HG03432 (cell line): ENCODE data around the gene MSI2.

Experiments
- ATAC-seq: cut with Tn5 transposase; IDR thresholded peaks from one replicate; pipeline ENCODE4 v1.9.1; 2021; ENCODE audit warnings: mild to moderate bottlenecking, moderate library complexity; ENCODE audit not compliant: unreplicated experiment

Gene MSI2

DNA sequence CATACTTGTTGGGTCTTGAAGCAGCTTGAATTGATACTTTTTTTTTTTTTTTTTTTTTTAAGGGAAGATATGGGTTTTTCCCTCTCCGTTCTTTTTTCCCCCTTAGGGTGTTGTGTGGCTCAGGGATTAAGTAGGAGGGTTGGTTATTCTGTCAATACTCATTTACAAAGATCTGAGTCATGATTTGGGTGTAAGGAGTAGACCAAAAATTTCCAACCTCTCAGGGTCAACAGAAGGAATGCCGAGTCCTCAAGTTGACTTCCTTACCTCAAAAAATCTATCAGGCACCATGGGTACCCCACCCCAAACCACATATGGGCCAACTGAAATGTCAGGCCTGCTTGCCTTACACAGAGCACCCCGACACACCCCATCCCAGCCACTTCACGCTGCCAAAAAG is 258.3 kb downstream of the MSI2 start:
- ATAC-seq = no peak

DNA sequence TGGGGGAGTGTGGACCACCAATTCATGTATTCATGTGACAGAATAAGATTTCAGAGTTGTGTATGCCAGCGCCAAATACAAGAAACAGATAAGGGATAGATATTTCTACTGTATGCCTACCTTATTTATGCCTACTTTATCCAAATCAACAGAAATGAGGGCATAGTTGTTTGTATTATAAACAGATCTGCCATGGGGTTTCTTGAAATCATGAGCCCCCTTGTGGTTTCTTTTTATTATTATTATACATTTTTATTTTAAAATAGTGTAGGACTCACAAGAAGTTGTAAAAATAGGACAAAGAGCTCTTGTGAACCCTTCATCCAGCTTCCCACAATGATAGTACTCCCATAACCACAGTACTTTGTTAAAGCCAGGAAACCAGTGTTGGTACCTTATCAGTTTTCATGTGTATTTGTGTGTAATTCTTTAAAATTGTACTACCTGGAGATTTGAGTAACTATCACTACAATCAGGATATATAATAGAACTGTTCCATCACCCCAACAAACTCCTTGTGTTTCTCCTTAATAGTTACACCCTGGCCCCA is 259.4 kb downstream of the MSI2 start:
- ATAC-seq = no peak

DNA sequence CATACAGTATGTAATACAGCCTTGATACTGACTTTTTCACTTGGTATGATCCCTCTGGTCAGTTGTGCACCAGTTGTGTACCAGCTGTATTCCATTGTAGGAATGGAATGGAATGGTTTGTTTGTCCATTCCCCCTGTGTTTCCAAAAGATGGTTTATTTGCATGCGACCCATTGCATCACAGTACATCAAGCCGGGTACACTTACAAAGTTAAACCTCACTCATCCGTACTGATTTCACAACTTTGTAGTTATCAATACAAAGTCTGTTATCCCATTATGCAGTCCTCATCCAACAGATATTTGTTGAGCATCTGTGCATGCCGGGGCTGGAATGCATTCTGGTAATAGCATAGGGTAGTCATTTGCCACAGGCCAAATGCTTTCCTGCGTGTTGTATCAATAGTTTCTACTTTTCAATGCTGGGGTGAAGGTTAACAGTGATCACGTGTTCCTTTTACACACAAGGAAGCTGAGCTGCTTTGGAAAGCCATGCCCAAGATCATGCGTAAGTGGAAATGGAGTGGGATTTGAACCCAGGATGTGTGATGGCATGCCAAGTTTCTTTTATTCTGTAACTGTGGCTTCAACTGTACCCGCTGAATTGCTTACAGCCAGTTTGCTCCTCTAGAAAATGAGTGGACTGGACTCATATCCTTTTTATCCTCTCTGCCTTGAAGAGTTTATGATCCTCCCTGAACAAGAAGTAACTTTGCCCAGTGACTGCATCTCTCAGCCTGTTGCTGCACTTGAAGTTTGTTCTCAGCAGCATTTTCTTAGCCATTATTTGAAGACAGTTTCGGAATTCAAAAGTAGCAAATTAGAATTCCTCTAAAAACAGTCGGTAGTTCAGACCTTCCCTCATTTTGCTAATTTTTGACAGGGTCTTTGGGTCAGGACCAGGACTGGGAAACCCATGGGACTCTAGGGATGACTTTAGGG is 260.2 kb downstream of the MSI2 start:
- no peak for ATAC-seq

DNA sequence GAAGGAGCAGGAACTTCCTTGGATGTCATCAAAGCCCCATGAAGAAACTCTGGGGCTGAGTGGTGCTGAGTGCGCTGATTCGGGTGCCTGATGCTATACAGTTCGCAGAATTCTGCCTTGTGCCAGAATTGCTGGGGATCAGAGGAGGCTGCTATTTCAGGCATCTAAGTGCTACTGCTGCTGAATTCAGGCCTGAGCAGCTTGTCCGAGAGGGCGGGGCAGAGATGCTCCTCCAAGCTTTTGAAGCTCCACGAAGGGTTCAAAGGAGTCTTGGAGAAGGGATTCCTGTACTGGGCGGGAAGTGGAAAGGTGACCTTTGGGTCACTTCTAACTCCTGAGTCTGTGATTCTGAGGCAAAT is 260.9 kb downstream of the MSI2 start:
- ATAC-seq = no peak

DNA sequence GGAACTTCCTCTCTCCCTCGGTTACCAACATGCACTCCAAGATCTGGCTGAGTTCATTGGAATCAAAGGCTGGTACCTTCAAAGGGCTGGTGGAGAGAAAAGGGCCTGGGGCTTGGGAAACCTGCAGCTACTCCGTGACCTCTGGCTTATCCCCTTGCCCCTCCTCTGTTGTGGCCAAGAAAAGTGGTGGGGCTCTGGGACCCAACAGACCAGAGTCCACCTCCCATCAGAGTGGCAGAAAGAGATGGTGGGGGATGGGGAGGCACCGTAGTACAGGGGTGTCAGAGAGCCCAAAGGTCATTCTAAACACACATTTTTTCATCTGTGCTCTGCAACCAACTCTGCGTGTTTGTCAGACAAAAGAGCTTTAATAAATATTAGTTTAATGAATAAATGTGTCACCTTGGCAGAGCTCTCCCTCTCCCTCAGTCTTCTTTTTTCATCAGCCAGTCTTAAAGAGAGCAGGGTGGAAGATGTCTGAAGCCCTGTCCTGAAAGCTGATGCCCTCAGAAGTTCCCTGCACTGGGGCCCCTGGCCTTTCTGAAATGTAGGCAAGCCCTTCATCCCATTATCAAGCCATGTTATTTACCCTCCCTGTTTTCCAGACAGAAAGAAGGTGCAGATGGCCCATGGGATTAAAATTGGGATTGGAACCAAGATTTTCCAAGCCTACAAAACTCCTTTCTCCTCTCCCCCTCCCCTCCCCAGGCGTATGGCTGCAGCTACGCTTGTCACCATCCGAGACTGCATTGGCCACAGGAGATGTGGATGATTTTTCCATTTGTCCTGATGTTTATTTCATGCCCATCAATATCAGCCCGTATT is 261.5 kb downstream of the MSI2 start:
- no peak for ATAC-seq

DNA sequence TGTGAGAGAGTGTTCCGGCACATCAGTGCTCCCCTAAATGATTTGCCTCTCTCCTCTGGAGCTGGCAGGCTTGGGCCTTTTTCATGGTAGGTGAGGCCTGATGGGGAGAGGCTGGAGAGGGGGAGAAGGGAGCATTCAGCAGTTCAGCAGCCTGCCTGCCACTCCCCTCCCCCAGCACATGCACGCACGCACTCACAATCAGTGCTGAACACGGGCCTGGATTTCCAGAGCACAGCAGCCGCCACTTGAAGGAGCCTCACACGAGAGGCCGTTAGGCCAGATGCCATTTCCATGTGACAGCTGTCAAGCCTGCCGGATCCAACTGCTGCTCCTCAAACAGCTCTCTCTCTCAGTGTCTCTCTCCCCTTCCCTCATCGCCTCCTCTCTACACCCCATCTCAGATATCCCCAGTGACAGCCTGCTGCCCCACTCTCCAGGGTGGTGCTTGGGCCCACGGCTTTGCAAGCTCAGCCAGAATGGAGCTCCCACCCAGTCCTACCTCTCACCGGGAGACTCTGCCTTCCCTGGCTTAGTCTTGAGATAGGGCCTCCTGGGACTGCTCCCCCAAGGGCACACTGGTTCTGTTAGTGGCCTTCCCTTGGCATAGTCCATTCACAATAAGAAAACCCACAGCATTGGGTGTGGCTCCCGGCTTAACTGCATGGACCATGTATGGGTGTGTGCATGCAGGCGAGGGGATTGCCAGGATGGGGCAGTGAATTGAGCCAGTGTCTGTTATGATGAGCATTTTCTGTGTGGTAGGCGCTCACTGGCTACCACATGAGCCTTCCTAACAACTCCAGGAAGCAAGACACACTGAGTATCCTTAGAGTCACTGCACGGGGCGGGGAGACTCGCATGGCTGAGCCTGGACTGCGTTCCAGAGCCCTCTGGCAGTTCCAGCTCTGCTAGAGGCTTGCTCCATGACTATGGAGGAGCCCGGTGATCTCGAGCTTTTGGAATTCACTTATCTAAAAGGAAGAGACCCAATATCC is 262.6 kb downstream of the MSI2 start:
- no peak for ATAC-seq

DNA sequence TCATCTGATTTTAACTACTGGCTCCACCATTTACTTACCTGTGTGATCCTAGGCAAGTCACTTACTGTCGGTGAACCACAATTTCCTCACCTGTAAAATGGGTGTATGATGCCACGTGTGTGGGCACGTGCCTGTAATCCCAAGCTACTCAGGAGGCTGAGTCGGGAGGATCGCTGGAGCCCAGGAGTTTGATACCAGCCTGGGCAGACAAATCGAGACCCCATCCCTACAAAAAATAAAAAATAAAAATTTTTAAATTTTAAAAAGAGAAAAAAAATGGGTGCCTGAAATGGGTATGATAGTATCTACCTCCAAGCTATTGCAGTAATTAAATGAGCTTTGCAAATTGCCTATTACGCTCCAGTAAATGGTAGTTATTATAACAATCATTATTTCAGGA is 263.5 kb downstream of the MSI2 start:
- no peak for ATAC-seq

DNA sequence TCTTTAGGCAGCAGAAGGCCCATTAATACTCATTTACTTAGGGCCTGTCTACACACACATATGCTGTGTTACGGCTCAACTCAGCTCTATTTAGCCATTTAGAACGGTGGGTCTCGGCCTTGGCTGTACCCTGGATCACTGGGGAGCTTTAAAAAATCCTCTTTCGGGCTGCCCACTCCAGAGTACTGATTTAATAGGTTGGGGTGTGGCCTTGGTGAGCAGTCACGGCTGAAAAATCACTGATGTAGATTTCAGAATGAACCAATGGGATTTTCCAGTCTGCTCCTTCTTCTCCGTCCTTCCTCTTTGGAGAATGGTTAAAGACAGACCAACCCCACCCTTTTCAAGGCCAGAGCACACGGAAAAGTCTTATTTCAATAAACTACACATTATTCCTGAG is 265.3 kb downstream of the MSI2 start:
- ATAC-seq = no peak

DNA sequence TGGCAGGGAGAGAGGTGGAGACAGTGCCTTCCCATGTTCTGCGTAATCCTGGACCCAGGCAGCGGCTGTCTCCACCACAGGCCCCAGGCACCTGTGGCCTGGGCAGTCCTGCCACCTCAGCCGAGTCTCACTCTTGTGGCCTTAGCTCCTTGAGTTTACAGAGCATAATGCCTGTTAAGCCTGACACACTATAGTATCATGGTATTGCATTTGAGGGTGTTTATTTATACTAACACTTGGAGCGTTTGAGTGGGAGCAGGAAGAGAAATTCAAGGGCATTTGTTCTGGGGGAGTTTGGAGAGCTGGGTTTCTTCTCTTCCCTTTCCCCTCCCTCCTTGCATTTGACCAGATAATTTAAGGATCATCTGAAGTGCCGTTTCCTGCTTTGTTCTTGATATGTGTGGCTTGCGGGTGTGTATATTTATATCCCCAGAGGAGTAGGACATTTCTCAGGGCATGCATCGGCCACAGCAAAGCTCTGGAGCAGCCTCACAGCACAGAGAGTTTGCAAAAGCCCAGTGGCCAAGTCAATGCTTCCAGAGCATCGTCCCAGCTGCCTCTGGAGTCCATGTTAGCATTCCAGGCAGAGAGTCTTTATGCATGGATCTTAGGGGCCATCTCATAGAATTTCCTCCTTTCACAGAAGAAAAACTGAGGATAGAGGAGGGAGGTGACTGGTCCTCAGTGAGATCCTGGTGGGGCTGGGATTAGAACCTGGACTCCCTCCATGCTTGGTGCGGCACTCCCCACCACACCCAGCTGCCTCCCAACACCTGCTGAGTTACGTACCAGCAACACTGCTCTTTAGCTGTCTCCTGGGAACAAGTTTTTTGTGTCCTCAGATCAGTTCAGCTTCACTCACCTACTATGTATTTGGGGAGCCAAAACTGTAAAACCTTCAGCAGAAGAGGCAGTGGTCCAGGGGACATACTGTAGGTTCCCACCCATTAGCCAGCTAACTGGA is 266.0 kb downstream of the MSI2 start:
- ATAC-seq = no peak

DNA sequence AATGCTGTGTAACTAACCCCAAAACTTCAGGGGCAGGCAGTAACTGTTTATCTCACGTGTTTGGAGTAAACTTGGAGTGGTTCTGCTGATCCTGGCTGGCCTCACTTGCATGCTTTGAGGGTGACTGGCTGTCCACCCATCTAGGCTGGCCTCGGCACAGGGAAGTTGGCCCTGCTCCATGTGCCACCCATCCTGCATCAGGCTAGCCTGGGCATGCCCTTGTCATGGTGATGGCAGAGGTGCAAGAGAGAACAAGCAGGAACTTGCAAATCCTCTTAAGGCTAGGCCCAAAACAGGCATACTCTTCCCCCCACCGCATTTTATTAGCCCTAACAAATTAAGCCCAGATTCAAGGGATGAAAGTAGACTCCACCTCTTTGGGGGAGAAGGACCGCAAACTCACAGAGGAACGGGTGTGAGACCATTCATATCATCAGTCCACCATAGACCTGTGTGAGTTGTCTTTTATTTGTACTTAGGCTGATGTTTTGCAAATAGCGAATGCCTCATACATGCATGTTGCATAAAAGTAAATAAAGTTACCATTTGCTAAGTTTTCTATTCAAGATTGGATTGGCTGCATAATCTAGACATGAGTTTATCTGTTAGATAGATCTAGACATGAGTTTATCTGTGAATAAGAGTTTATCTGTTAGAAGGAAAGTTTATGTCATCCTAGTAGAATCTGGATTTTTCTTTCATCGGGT is 267.8 kb downstream of the MSI2 start:
- ATAC-seq = no peak

DNA sequence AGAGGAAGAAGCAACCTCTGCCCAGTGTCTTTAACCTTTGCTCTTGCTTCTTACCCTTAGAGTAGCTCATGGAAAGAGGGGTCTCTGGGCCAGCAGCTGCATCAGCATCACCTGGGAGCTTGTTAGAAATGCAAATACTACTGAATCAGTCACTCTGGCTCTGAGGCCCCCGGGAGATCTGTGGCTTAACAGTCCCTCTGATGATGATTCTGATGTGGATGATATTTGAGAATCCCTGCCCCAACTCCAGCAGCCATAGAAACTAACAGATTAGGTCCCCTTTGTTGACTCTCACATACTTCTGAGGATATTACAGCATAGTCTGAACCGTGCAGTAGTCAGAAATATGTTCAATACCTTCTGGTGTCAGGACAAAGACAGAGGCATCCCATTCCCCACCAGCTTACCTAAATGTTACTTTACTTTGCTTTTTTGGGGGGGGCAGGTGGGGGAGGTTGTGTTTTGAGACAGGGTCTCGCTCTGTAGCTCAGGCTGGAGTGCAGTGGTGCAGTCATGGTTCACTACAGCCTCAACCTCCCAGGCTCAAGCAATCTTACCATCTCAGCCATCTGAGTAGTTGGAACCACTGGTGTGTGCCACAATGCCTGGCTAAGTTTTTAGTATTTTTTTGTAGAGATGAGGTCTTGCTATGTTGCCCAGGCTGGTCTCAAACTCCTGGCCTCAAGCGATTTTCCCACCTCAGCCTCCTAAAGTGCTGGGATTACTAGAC is 268.7 kb downstream of the MSI2 start:
- no peak for ATAC-seq

DNA sequence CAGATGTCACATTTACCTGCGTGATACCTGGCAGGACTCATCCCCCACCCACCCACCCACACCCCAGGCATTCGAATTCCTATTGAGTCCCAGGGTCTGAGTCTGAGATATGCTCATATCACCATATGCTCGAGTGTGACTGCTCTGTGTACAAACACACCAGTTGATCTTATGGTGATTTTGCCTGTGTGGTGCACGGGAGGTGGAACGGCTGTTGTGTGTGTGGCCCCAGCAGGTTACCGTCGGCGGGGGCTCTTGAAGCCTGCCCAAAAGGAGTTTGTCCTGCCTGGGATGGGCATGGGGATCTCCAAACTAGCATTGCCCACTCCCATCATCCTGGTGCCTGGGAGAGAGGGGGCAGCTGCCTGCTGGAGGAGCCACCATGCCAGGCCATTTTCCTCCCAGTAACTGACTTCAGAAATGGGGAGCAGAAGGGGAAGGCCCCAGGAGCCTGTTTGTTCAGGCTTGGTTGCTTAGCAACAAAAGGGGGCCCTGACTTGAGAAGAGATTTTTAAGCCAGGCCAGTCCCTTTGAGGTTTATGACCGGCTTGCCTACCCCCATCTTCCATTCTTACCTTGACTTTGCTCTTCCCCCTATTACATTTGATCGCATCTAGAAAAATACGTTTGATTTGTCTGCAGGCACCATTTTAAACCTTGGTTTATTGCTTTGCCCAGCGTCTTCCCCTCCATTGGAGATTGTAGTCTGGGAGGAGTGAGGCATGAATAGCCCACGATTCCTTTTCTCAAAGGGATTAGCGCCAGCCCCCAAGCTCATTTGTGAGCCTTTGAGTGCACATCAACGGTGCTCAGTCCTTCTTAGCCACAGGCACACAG is 271.1 kb downstream of the MSI2 start:
- no peak for ATAC-seq

DNA sequence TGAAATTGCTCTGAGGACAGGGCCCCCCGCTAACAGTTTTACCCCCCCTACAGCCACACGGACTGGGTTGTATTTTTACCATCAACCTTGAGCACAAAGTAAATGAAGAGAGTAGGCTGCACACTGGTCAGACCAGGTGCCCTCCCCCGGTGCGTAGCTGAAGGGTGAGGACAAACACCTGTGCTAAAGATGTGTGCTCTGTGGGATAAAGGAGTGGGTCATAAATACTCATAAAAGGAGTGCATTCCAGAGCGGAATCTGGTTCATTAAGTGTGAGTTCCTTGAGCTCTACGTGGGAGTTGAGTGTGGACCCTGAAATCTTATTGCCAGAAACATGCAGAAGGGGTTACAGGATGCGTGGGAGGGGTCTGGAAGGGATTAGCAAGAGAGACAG is 271.7 kb downstream of the MSI2 start:
- no peak for ATAC-seq

DNA sequence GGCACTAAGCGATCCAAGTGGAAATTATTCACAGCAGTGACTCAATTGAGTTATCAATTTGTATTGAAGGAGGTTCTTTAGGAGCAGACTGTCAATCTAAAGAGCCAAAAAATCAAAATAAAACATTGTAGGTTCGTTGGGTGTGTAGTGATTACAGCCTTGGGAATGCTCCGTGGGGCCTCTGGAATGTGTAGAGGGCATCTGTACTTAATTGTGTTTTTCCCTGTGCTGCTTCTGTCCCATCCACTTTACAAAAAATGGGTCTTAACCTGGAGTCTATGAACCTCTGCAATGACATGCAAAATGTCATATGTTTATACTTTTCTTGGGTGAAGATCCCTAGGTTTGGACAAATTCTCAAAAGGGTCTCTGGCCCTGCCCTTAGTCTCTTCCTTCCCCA is 273.7 kb downstream of the MSI2 start:
- no peak for ATAC-seq

DNA sequence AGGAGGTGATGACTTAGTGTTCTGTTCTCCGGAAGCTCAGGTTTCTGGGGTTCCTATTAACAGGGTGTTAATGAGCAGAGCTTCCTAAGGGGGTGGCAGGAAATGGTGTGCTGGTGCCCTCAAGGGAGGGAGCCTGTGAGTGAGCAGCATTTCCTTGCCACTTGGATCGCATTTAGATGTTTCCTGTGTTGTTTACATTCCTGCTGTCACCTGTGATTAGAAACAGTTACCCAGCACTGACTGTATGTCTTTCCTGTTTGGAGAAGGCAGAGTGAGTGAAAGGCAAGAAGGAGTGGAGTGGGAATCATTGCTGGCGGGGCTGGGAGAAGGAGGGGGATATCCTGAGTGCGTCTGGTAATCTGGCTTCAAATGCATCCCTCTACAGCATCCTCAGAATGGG is 274.2 kb downstream of the MSI2 start:
- no peak for ATAC-seq

DNA sequence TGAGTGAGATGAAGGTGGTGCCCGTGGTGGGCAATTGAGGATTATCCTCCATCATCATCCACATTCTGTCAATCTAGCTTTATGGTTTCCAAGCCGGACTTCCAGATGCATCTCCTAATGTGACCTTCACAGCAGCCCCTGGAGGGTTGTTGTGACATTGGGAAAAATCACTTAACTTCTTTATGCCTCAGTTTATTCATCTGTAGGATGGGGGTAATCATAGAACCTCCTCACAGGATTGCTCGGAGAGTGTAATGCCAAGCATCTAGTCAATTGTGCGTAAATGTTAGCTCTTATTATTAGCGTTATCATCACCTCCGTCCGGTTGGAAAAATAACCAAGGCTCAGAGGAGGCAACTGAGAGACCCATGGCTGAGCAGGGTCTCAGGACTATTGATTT is 274.8 kb downstream of the MSI2 start:
- ATAC-seq = no peak
